H1 (cell line): ENCODE measurements around the gene CDYL. TPM values are rescaled to one million over a fixed set of nuclear protein-coding genes. Genes with fewer than 3 reads are reported as not detected.

Experiments
- CTCF ChIA-PET: fragments of 300-600 bp; sonication (Branson Sonifier 250); formaldehyde crosslinking; loops from one replicate; lab custom pipeline; 2021; ENCODE audit not compliant: partially characterized antibody; lab: Charles Lee
- POLR2A ChIA-PET: fragments of 300-600 bp; sonication (Branson Sonifier 250); formaldehyde crosslinking; loops from one replicate; lab custom pipeline; 2021; ENCODE audit warnings: inconsistent platforms; ENCODE audit not compliant: partially characterized antibody; lab: Charles Lee
- DNase-seq, 2 experiments: peaks; one replicate each; pipeline versions ENCODE4 v3.0.0 to v3.0.0-alpha.2; 2010 to 2022; ENCODE audit warnings: low spot score in 2 of 2, low read depth in 1 of 2, mixed read lengths in 1 of 2
- FAIRE-seq: peaks from 2 replicates; lab custom pipeline; 2011; peaks lifted over from hg19 to GRCh38; lab: Jason Lieb, UNC
- H2AFZ ChIP-seq: 2 replicates; pipeline ENCODE4 v1.8.1; 2012; ENCODE audit warnings: low read length, inconsistent platforms
- H2AK5ac ChIP-seq: 2 replicates; pipeline ENCODE4 v1.6.1; 2013; ENCODE audit warnings: low read depth, low read length
- H2BK120ac ChIP-seq: replicated peaks from 2 replicates; pipeline ENCODE3; 2013; ENCODE audit warnings: low read depth, low read length, inconsistent platforms
- H2BK12ac ChIP-seq: 2 replicates; pipeline ENCODE4 v1.6.1; 2013; ENCODE audit warnings: low read depth, low read length
- H2BK15ac ChIP-seq: 2 replicates; pipeline ENCODE4 v1.6.1; 2013; ENCODE audit warnings: low read length
- H2BK20ac ChIP-seq: 2 replicates; pipeline ENCODE4 v1.6.1; 2013; ENCODE audit warnings: low read length
- H2BK5ac ChIP-seq: 2 replicates; pipeline ENCODE4 v1.6.1; 2013; ENCODE audit warnings: low read depth, low read length
- H3K14ac ChIP-seq: 2 replicates; pipeline ENCODE4 v1.6.1; 2013; ENCODE audit warnings: inconsistent platforms; ENCODE audit not compliant: insufficient read length
- H3K18ac ChIP-seq: 2 replicates; pipeline ENCODE4 v1.6.1; 2013; ENCODE audit warnings: low read length; ENCODE audit errors: extremely low read depth
- H3K23ac ChIP-seq: 2 replicates; pipeline ENCODE4 v1.6.1; 2013; ENCODE audit warnings: inconsistent platforms; ENCODE audit not compliant: insufficient read length
- H3K23me2 ChIP-seq: 2 replicates; pipeline ENCODE4 v1.6.1; 2013; ENCODE audit warnings: low read depth, low read length
- H3K27ac ChIP-seq: 2 replicates; pipeline ENCODE4 v1.6.1; 2011; ENCODE audit warnings: low read depth, low read length, inconsistent platforms
- H3K27me3 ChIP-seq, 4 experiments: replicated peaks in 1 of 4; 1 replicate in 1 of 4; 2 replicates in 3 of 4; pipeline versions ENCODE4 v1.6.1 to v1.8.1; 2011 to 2013; ENCODE audit warnings: low read length in 3 of 4, mild to moderate bottlenecking in 3 of 4, inconsistent platforms in 2 of 4, mixed read lengths in 2 of 4, moderate library complexity in 1 of 4; ENCODE audit not compliant: control insufficient read depth in 3 of 4, insufficient read depth in 3 of 4; ENCODE audit errors: extremely low read depth in 1 of 4
- H3K36me3 ChIP-seq, 4 experiments: 2 replicates each; pipeline versions ENCODE4 v1.6.1 to v1.8.1; 2011 to 2013; ENCODE audit warnings: mild to moderate bottlenecking in 4 of 4, low read length in 3 of 4, moderate library complexity in 2 of 4, control low read depth in 1 of 4, inconsistent platforms in 1 of 4; ENCODE audit not compliant: insufficient read depth in 4 of 4, control insufficient read depth in 2 of 4
- H3K4ac ChIP-seq: replicated peaks from 2 replicates; pipeline ENCODE3; 2013; ENCODE audit warnings: low read length, low read depth, mixed read lengths, inconsistent platforms; ENCODE audit not compliant: insufficient read length
- H3K4me1 ChIP-seq, 4 experiments: replicated peaks in 1 of 4; 1 replicate in 1 of 4; 2 replicates in 3 of 4; pipeline versions ENCODE4 v1.6.1 to v1.8.1; 2011 to 2013; ENCODE audit warnings: low read length in 3 of 4, inconsistent platforms in 2 of 4, mixed read lengths in 1 of 4; ENCODE audit not compliant: insufficient read depth in 4 of 4, control insufficient read depth in 3 of 4
- H3K4me2 ChIP-seq, 2 experiments: 2 replicates each; pipeline versions ENCODE4 v1.6.1 to v1.8.1; 2011 to 2013; ENCODE audit warnings: low read depth in 2 of 2, low read length in 2 of 2, control low read depth in 1 of 2, inconsistent platforms in 1 of 2, mild to moderate bottlenecking in 1 of 2; ENCODE audit not compliant: insufficient read depth in 1 of 2
- H3K4me3 ChIP-seq, 4 experiments: fragments of 200-600, 300-600 bp in 1 of 4; sonication (generic), shearing (Covaris generic), sonication (Bioruptor Twin) in 1 of 4; 2 replicates each; pipeline versions ENCODE4 v1.5.1 to v1.8.1; 2011 to 2016; ENCODE audit warnings: low read length in 4 of 4, low read depth in 3 of 4, control low read depth in 2 of 4, inconsistent platforms in 2 of 4, mild to moderate bottlenecking in 2 of 4, mixed read lengths in 1 of 4, moderate library complexity in 1 of 4; ENCODE audit not compliant: insufficient read depth in 2 of 4; ENCODE audit errors: extremely low read depth in 1 of 4
- H3K56ac ChIP-seq: replicated peaks from 2 replicates; pipeline ENCODE3; 2013; ENCODE audit warnings: low read depth, mild to moderate bottlenecking, mixed read lengths, low read length, inconsistent platforms; ENCODE audit not compliant: insufficient read length
- H3K79me1 ChIP-seq: 2 replicates; pipeline ENCODE4 v1.6.1; 2013; ENCODE audit warnings: low read depth, low read length, control low read depth
- H3K79me2 ChIP-seq, 2 experiments: 2 replicates each; pipeline versions ENCODE4 v1.6.1 to v1.8.1; 2012 to 2013; ENCODE audit warnings: low read length in 2 of 2, mild to moderate bottlenecking in 2 of 2, inconsistent platforms in 1 of 2; ENCODE audit not compliant: insufficient read depth in 2 of 2, control insufficient read depth in 1 of 2
- H3K9ac ChIP-seq, 4 experiments: replicated peaks in 1 of 4; 1 replicate in 1 of 4; 2 replicates in 3 of 4; pipeline versions ENCODE4 v1.6.1 to v1.8.1; 2011 to 2013; ENCODE audit warnings: low read depth in 3 of 4, low read length in 3 of 4, control low read depth in 2 of 4, mild to moderate bottlenecking in 2 of 4, moderate library complexity in 2 of 4, inconsistent platforms in 1 of 4; ENCODE audit errors: extremely low read depth in 1 of 4
- H3K9me3 ChIP-seq, 2 experiments: 2 replicates each; pipeline versions ENCODE4 v1.6.1 to v1.8.1; 2012 to 2013; ENCODE audit warnings: mild to moderate bottlenecking in 2 of 2, moderate library complexity in 2 of 2, control low read depth in 1 of 2, inconsistent platforms in 1 of 2, low read depth in 1 of 2, low read length in 1 of 2, mixed read lengths in 1 of 2; ENCODE audit not compliant: insufficient read depth in 2 of 2
- H4K20me1 ChIP-seq, 2 experiments: replicated peaks in 1 of 2; 2 replicates each; pipeline versions ENCODE3 to v1.8.1; 2011 to 2013; ENCODE audit warnings: inconsistent platforms in 2 of 2, low read length in 2 of 2, mild to moderate bottlenecking in 1 of 2; ENCODE audit not compliant: insufficient read depth in 2 of 2, control insufficient read depth in 1 of 2
- H4K5ac ChIP-seq: 2 replicates; pipeline ENCODE4 v1.6.1; 2013; ENCODE audit warnings: low read length, low read depth, mixed read lengths, inconsistent platforms; ENCODE audit not compliant: insufficient read length
- H4K8ac ChIP-seq: 2 replicates; pipeline ENCODE4 v1.8.0; 2013; ENCODE audit warnings: mild to moderate bottlenecking, moderate library complexity, low read length, inconsistent platforms; ENCODE audit not compliant: insufficient read depth; ENCODE audit errors: extremely low read depth
- H4K91ac ChIP-seq: replicated peaks from 2 replicates; pipeline ENCODE3; 2013; ENCODE audit warnings: low read length, mixed read lengths, inconsistent platforms; ENCODE audit not compliant: insufficient read length
- CEBPB ChIP-seq: IDR thresholded peaks from 2 replicates; pipeline ENCODE4 v1.6.1; 2012; ENCODE audit warnings: low read depth, low read length
- CREB1 ChIP-seq: IDR thresholded peaks from 2 replicates; pipeline ENCODE4 v1.6.1; 2012; ENCODE audit warnings: inconsistent platforms
- FOSL1 ChIP-seq: IDR thresholded peaks from 2 replicates; pipeline ENCODE4 v1.6.1; 2011; ENCODE audit warnings: mild to moderate bottlenecking, low read depth, low read length, moderate library complexity; ENCODE audit not compliant: insufficient read depth
- SP1 ChIP-seq: IDR thresholded peaks from 2 replicates; pipeline ENCODE4 v1.6.1; 2011; ENCODE audit warnings: low read depth, low read length
- SRF ChIP-seq: IDR thresholded peaks from 2 replicates; pipeline ENCODE4 v1.6.1; 2011; ENCODE audit warnings: mild to moderate bottlenecking, low read depth, low read length, moderate library complexity
- WGBS, 2 experiments: shearing (Covaris generic) in 1 of 2; methylation state at CpG; one replicate each; pipeline versions ENCODE4 v1.1.6 to v1.1.7; 2013 to 2015; ENCODE audit warnings: low lambda C conversion rate in 2 of 2, mixed read lengths in 2 of 2, inconsistent platforms in 1 of 2, low coverage in 1 of 2, missing lambda C conversion rate in 1 of 2; ENCODE audit not compliant: insufficient replicate concordance in 2 of 2, insufficient coverage in 1 of 2, insufficient read length in 1 of 2; ENCODE audit errors: extremely low coverage in 1 of 2, missing lambda C conversion rate in 1 of 2; 5-methylcytosine and 5-hydroxymethylcytosine counted together
- polyA plus RNA-seq, 7 experiments: library from polyadenylated mRNA; depleted of rRNA in 3 of 7; stranded (reverse) in 5 of 7; unstranded in 2 of 7; fragments of >200 nt in 5 of 7; fragments of 200-250 nt in 2 of 7; gene quantifications; 1 replicate in 5 of 7; 2 replicates in 1 of 7; 4 replicates in 1 of 7; pipeline versions ENCODE4 v1.2.1 to v1.2.3, GENCODE V29; 2011 to 2013; ENCODE audit warnings: missing spikeins in 2 of 7, mixed read lengths in 2 of 7
- total RNA-seq: library from RNA; stranded (reverse); fragmentation: NEBNext Ultra II Directional; extraction: Animal tissue kit (Norgen Biotek cat#: 25700); gene quantifications from 2 replicates; pipeline ENCODE4 v1.2.1, GENCODE V29; 2021

The CDYL gene
- total and polyA plus RNA-seq, 2 of the 8 experiments (the other 6 are each of a cell fraction or from before 2014, with no cell fraction given) = 56.4 to 119 TPM

- H3K4me2 ChIP-seq = no peak overlapping the region
- no peak overlapping the region for H3K56ac ChIP-seq
- H4K5ac ChIP-seq = no peak overlapping the region
- DNase-seq = no peak
- H2BK120ac ChIP-seq = no peak overlapping the region
- H2AFZ ChIP-seq = no peak overlapping the region
- H3K9me3 ChIP-seq = no peaks in the 10 kb centered on the region
- no peak overlapping the region for H2BK20ac ChIP-seq
- CTCF ChIA-PET = interaction anchor here (0.6 to 1.8 kb wide), 2 partner anchors 11 to 21 kb away, joined by 3 to 4 read pairs; no protein-coding TSS in a partner anchor
- no peak overlapping the region for H2BK12ac ChIP-seq
- no peak overlapping the region for H3K9ac ChIP-seq
- peaks cover 9% of the 10 kb centered on the region for H3K79me1 ChIP-seq
- peaks cover 4 to 96% of the 10 kb centered on the region in 2 experiments; a peak in 3 of 4 replicates for H3K79me2 ChIP-seq
- no peak for TF ChIP-seq FOSL1
- TF ChIP-seq CEBPB = no peak
- no peak for TF ChIP-seq SP1
- no peak for TF ChIP-seq SRF
- no peak for TF ChIP-seq CREB1
- TF ChIP-seq, all 59 proteins: peak for 0
- H2BK15ac ChIP-seq = no peak overlapping the region
- H2AK5ac ChIP-seq = no peak overlapping the region
- H2BK5ac ChIP-seq = no peak overlapping the region
- H3K23ac ChIP-seq = no peak overlapping the region
- FAIRE-seq = no peak
- H3K4me3 ChIP-seq = no peak overlapping the region
- H3K36me3 ChIP-seq = peaks cover 0 to 3% (median 1%) of the 10 kb centered on the region in 4 experiments; a peak in 2 of 8 replicates
- H3K4ac ChIP-seq = no peak overlapping the region
- H3K14ac ChIP-seq = no peak overlapping the region
- H3K18ac ChIP-seq = no peak overlapping the region
- H3K27ac ChIP-seq = no peak overlapping the region
- H3K23me2 ChIP-seq = no peaks in the 10 kb centered on the region
- 94% methylated on average over 3 of the region's 3 CpGs; no CpG with 5 or more reads in 1 of the 2 experiments for WGBS, 2 experiments
- H3K4me1 ChIP-seq = peaks cover 0 to 5% (median 1%) of the 10 kb centered on the region in 4 experiments; a peak in 3 of 7 replicates
- POLR2A ChIA-PET = no interaction called here
- H4K8ac ChIP-seq = no peak overlapping the region
- no peak overlapping the region for H4K91ac ChIP-seq
- H4K20me1 ChIP-seq = peaks cover 15 to 27% of the 10 kb centered on the region in 2 experiments
- H3K27me3 ChIP-seq = no peaks in the 10 kb centered on the region
Measured at GRCh38 chr6:4864519-4864918, 88.3 kb downstream of the CDYL start.
